Left lung (tissue), 10 donors: ENCODE results near the gene GMDS. TPM values are rescaled to one million over a fixed set of nuclear protein-coding genes. Genes with fewer than 3 reads are reported as not detected.

Source experiments
- ATAC-seq: fragments of 200-7000 bp; cut with Tn5 transposase; one replicate; pipeline ENCODE4 v1.9.1; 2020; ENCODE audit warnings: moderate library complexity
- DNase-seq, 4 donors: peaks; one replicate each; pipeline ENCODE4 v3.0.0-alpha.2; 2013 to 2020
- H3K27ac ChIP-seq, 2 donors: fragments of 200-600 bp; sonication (generic) in 1 of 2; one replicate each; pipeline versions ENCODE4 v1.5.0 to v1.8.0; 2020 to 2021
- H3K27me3 ChIP-seq, 2 donors: fragments of 200-600 bp; sonication (generic) in 1 of 2; one replicate each; pipeline versions ENCODE4 v1.5.0 to v1.8.0; 2020 to 2021
- H3K36me3 ChIP-seq, 2 donors: fragments of 200-600 bp; sonication (generic) in 1 of 2; one replicate each; pipeline versions ENCODE4 v1.5.0 to v1.8.0; 2020 to 2021
- H3K4me1 ChIP-seq, 2 donors: fragments of 200-600 bp; one replicate each; pipeline ENCODE4 v1.8.0; 2021
- H3K4me3 ChIP-seq, 2 donors: fragments of 200-600 bp; sonication (generic) in 1 of 2; one replicate each; pipeline versions ENCODE4 v1.5.0 to v1.8.0; 2020 to 2021; ENCODE audit warnings: mild to moderate bottlenecking in 1 of 2
- H3K9me3 ChIP-seq, 2 donors: fragments of 200-600 bp; sonication (generic) in 1 of 2; one replicate each; pipeline versions ENCODE4 v1.5.0 to v1.8.0; 2020 to 2021
- CTCF ChIP-seq, 2 donors: fragments of 200-600 bp; sonication (generic) in 1 of 2; IDR thresholded peaks; one replicate each; pipeline versions ENCODE4 v1.5.0 to v1.8.0; 2021; ENCODE audit warnings: antibody characterized with exemption in 2 of 2
- intact Hi-C, 2 donors: fragments of 100-400 bp; cut with DNase I; formaldehyde crosslinking; loops; one replicate each; pipeline versions ENCODE4 v1.11.2 to v1.14.2; 2022
- polyA plus RNA-seq, 6 donors: library from polyadenylated mRNA; unstranded; fragments of 120-200 nt; gene quantifications; one replicate each; pipeline ENCODE4 v1.2.1, GENCODE V29; 2013; ENCODE audit not compliant: insufficient read length in 6 of 6
- total RNA-seq, 2 donors: library from RNA; stranded (reverse); fragmentation: NEBNext Ultra II Directional; extraction: Animal tissue kit (Norgen Biotek cat#: 25700); gene quantifications; one replicate each; pipeline ENCODE4 v1.2.1, GENCODE V29; 2021
- donor health status: DM: no; HTN: yes; CAD: no.
- donor health status: DM: no; HTN: no; CAD: no.

The GMDS gene
- total and polyA plus RNA-seq, 8 donors = 16.5 to 25.4 (median 21.2) TPM

GRCh38 chr6:2204272-2204671 lies 41.1 kb downstream of the GMDS start:
- H3K27ac ChIP-seq = no peak overlapping the region
- H3K9me3 ChIP-seq = no peaks in the 10 kb centered on the region
- TF ChIP-seq CTCF (IDR thresholded peaks at IDR 0.05) = no peak
- no peak for DNase-seq
- ATAC-seq = no peak
- no peaks in the 10 kb centered on the region for H3K27me3 ChIP-seq
- intact Hi-C loops = no loop called here
- no peaks in the 10 kb centered on the region for H3K4me1 ChIP-seq
- H3K36me3 ChIP-seq = no peaks in the 10 kb centered on the region
- H3K4me3 ChIP-seq = no peak overlapping the region

- intact Hi-C loops = no loop called here
- no peaks in the 10 kb centered on the region for H3K27me3 ChIP-seq
- no peaks in the 10 kb centered on the region for H3K36me3 ChIP-seq
- H3K9me3 ChIP-seq = no peaks in the 10 kb centered on the region
- no peak for ATAC-seq
- DNase-seq = peak in 1 of 4 donors; percentile 21
- no peaks in the 10 kb centered on the region for H3K4me1 ChIP-seq
- TF ChIP-seq CTCF (IDR thresholded peaks at IDR 0.05) = no peak
- H3K27ac ChIP-seq = peak overlapping the region in 1 of 2 donors; percentile 18
- no peak overlapping the region for H3K4me3 ChIP-seq
These were observed 42.1 kb downstream of the GMDS start for GRCh38 chr6:2203264-2203663.

- H3K27me3 ChIP-seq = no peaks in the 10 kb centered on the region
- no peaks in the 10 kb centered on the region for H3K9me3 ChIP-seq
- intact Hi-C loops = loop anchor here in 1 of 2 donors (10.0 kb wide), 1 partner anchor 593 kb away; the partner anchor contains the start of gene FOXC1
- no peak for ATAC-seq
- DNase-seq = no peak
- no peak for TF ChIP-seq CTCF (IDR thresholded peaks at IDR 0.05)
- H3K36me3 ChIP-seq = no peaks in the 10 kb centered on the region
- H3K27ac ChIP-seq = no peak overlapping the region
- H3K4me3 ChIP-seq = no peak overlapping the region
- peaks cover 0 to 9% of the 10 kb centered on the region in 2 donors for H3K4me1 ChIP-seq
These were observed 47.4 kb downstream of the GMDS start for GRCh38 chr6:2197984-2198383.

GRCh38 chr6:2197177-2197671 lies 48.2 kb downstream of the GMDS start:
- Histone ChIP-seq H3K27me3 (no peaks in the 10 kb centered on the region), H3K4me3 (no peak overlapping the region), H3K9me3 (no peaks in the 10 kb centered on the region), H3K36me3 (no peaks in the 10 kb centered on the region), H3K4me1 (peaks cover 0 to 9% of the 10 kb centered on the region in 2 donors), H3K27ac (no peak overlapping the region)
- peak; percentile 57 for ATAC-seq
- TF ChIP-seq CTCF (IDR thresholded peaks at IDR 0.05) = no peak
- intact Hi-C loops = loop anchor here in 1 of 2 donors (10.0 kb wide), 1 partner anchor 592 kb away; the partner anchor contains the start of gene FOXC1
- DNase-seq = no peak

- Histone ChIP-seq H3K36me3 (no peaks in the 10 kb centered on the region), H3K4me3 (no peak overlapping the region), H3K27ac (no peak overlapping the region), H3K4me1 (peaks cover 0 to 9% of the 10 kb centered on the region in 2 donors), H3K9me3 (no peaks in the 10 kb centered on the region), H3K27me3 (no peaks in the 10 kb centered on the region)
- intact Hi-C loops = loop anchor here in 1 of 2 donors (10.0 kb wide), 1 partner anchor 591 kb away; the partner anchor contains the start of gene FOXC1
- TF ChIP-seq CTCF (IDR thresholded peaks at IDR 0.05) = peak; percentile 63 to 81
- ATAC-seq (peak; percentile 94), DNase-seq (peak in 2 of 4 donors; percentile 38 to 55)
These were observed 49.2 kb downstream of the GMDS start for GRCh38 chr6:2196079-2196679.
